Naive thymus-derived CD4-positive, alpha-beta T cell (primary cell): ENCODE data around the gene KRTAP12-2. TPM values are rescaled to one million over a fixed set of nuclear protein-coding genes. Genes with fewer than 3 reads are reported as not detected.
"Not testable (repeated sequence)": the region's sequence is repeated elsewhere in the genome, so short reads cannot be mapped to it uniquely, and the experiment has no call there.

ENCODE experiments used
- ATAC-seq: fragments of 150-1000 bp; cut with Tn5 transposase; 2 replicates; pipeline ENCODE4 v1.10.0; 2021; ENCODE audit warnings: mild to moderate bottlenecking, moderate library complexity
- CTCF ChIA-PET: fragments of 350-600 bp; sonication (Branson Sonifier 250); formaldehyde crosslinking; loops from one replicate; lab custom pipeline; 2021; ENCODE audit warnings: antibody characterized with exemption; lab: Charles Lee
- POLR2A ChIA-PET: fragments of 350-600 bp; sonication (Branson Sonifier 250); formaldehyde crosslinking; loops from one replicate; lab custom pipeline; 2021; ENCODE audit warnings: antibody characterized with exemption, inconsistent platforms; lab: Charles Lee
- DNase-seq, 9 donors: peaks; one replicate each; pipeline versions ENCODE4 v3.0.0 to v3.0.0-alpha.2; 2020 to 2022; ENCODE audit warnings: mixed read lengths in 1 of 9
- H3K27ac ChIP-seq: one replicate; pipeline ENCODE4 v1.7.0; 2013; ENCODE audit warnings: mild to moderate bottlenecking, low read depth, low read length, moderate library complexity
- H3K27me3 ChIP-seq, 2 donors: one replicate each; pipeline ENCODE4 v1.7.0; 2013; ENCODE audit warnings: low read length in 2 of 2, mild to moderate bottlenecking in 2 of 2, moderate library complexity in 2 of 2; ENCODE audit not compliant: control insufficient read depth in 2 of 2, insufficient read depth in 2 of 2
- H3K36me3 ChIP-seq, 3 experiments: 1 replicate in 2 of 3; 2 replicates in 1 of 3; pipeline ENCODE4 v1.7.0; 2013; ENCODE audit warnings: low read length in 3 of 3, mild to moderate bottlenecking in 3 of 3, moderate library complexity in 1 of 3; ENCODE audit not compliant: insufficient read depth in 3 of 3, control insufficient read depth in 2 of 3
- H3K4me1 ChIP-seq, 2 donors: one replicate each; pipeline ENCODE4 v1.7.0; 2013; ENCODE audit warnings: low read length in 2 of 2, mild to moderate bottlenecking in 2 of 2, moderate library complexity in 1 of 2; ENCODE audit not compliant: control insufficient read depth in 2 of 2, insufficient read depth in 2 of 2
- H3K4me3 ChIP-seq: 2 replicates; pipeline ENCODE4 v1.7.0; 2013; ENCODE audit warnings: mild to moderate bottlenecking, low read length
- H3K9me3 ChIP-seq, 3 experiments: 1 replicate in 2 of 3; 2 replicates in 1 of 3; pipeline ENCODE4 v1.7.0; 2013; ENCODE audit warnings: low read length in 3 of 3; ENCODE audit not compliant: control insufficient read depth in 2 of 3
- H3K27ac Mint-ChIP-seq, 9 donors: one replicate each; pipeline ENCODE4 v1.8.0; 2020 to 2022; ENCODE audit warnings: mixed read lengths in 9 of 9, mild to moderate bottlenecking in 8 of 9, moderate library complexity in 5 of 9, inconsistent platforms in 2 of 9
- H3K27me3 Mint-ChIP-seq, 5 donors: one replicate each; pipeline ENCODE4 v1.8.0; 2021 to 2022; ENCODE audit warnings: mixed read lengths in 5 of 5, mild to moderate bottlenecking in 1 of 5
- H3K36me3 Mint-ChIP-seq, 5 donors: one replicate each; pipeline ENCODE4 v1.8.0; 2020 to 2022; ENCODE audit warnings: mixed read lengths in 5 of 5, mild to moderate bottlenecking in 3 of 5, inconsistent platforms in 1 of 5
- H3K4me1 Mint-ChIP-seq, 7 donors: one replicate each; pipeline ENCODE4 v1.8.0; 2020 to 2022; ENCODE audit warnings: mixed read lengths in 7 of 7, mild to moderate bottlenecking in 3 of 7, inconsistent platforms in 1 of 7
- H3K4me3 Mint-ChIP-seq, 10 donors: one replicate each; pipeline ENCODE4 v1.8.0; 2020 to 2022; ENCODE audit warnings: mild to moderate bottlenecking in 10 of 10, mixed read lengths in 10 of 10, moderate library complexity in 6 of 10, inconsistent platforms in 2 of 10
- H3K9me3 Mint-ChIP-seq, 11 donors: one replicate each; pipeline ENCODE4 v1.8.0; 2020 to 2022; ENCODE audit warnings: mixed read lengths in 11 of 11, mild to moderate bottlenecking in 4 of 11, inconsistent platforms in 1 of 11, moderate library complexity in 1 of 11
- intact Hi-C, 2 donors: fragments of 100-400 bp; cut with micrococcal nuclease; formaldehyde crosslinking; loops; one replicate each; pipeline ENCODE4 v1.15.1; 2023
- polyA plus RNA-seq, 2 donors: library from polyadenylated mRNA; unstranded; fragments of 300-500 nt; fragmentation: Illumina TruSeq; gene quantifications; one replicate each; pipeline ENCODE4 v1.2.3, GENCODE V29; 2021
- total RNA-seq, 6 experiments: library from RNA in 5 of 6; stranded (reverse) in 5 of 6; gene quantifications; 1 replicate in 5 of 6; 2 replicates in 1 of 6; pipeline ENCODE4 v1.2.3 and lab custom pipeline; 2021 to 2026

KRTAP12-2 gene
- total and polyA plus RNA-seq, 7 experiments from 2014 or later = not detected

- Mint-ChIP-seq H3K4me1 (peaks cover 0 to 10% (median 7%) of the 10 kb centered on the region in 7 donors), H3K9me3 (peaks cover 10 to 49% (median 31%) of the 10 kb centered on the region in 11 donors), H3K27me3 (peaks cover 0 to 12% (median 5%) of the 10 kb centered on the region in 5 donors), H3K4me3 (no peak overlapping the region), H3K36me3 (peaks cover 10 to 28% (median 18%) of the 10 kb centered on the region in 5 donors), H3K27ac (peak overlapping the region in 2 of 9 donors; percentile 16 to 45)
- Histone ChIP-seq H3K4me3 (no peak overlapping the region), H3K27ac (no peak overlapping the region), H3K36me3 (no peaks in the 10 kb centered on the region), H3K9me3 (peaks cover 0 to 23% (median 9%) of the 10 kb centered on the region in 3 experiments), H3K27me3 (no peaks in the 10 kb centered on the region), H3K4me1 (no peaks in the 10 kb centered on the region)
- no peak for DNase-seq
- ATAC-seq = no peak
- ChIA-PET CTCF (no interaction called here), POLR2A (interaction anchor here (0.8 to 1.6 kb wide), 3 partner anchors 9 to 23 kb away, joined by 3 to 6 read pairs (median 4); partner anchors contain the start of gene KRTAP12-3)
- intact Hi-C loops = no loop called here
These were observed 21.8 kb downstream of the KRTAP12-2 start for GRCh38 chr21:44644878-44645277.

- Histone ChIP-seq H3K27ac (no peak overlapping the region), H3K4me1 (no peaks in the 10 kb centered on the region), H3K9me3 (peaks cover 0 to 23% (median 9%) of the 10 kb centered on the region in 3 experiments), H3K36me3 (no peaks in the 10 kb centered on the region), H3K4me3 (no peak overlapping the region), H3K27me3 (no peaks in the 10 kb centered on the region)
- Mint-ChIP-seq H3K36me3 (peaks cover 10 to 28% (median 18%) of the 10 kb centered on the region in 5 donors), H3K27me3 (peaks cover 0 to 14% (median 5%) of the 10 kb centered on the region in 5 donors), H3K9me3 (peaks cover 10 to 51% (median 31%) of the 10 kb centered on the region in 11 donors), H3K27ac (no peak overlapping the region), H3K4me3 (no peak overlapping the region), H3K4me1 (peaks cover 0 to 10% (median 7%) of the 10 kb centered on the region in 7 donors)
- ChIA-PET POLR2A (no interaction called here), CTCF (no interaction called here)
- intact Hi-C loops = no loop called here
- DNase-seq (no peak), ATAC-seq (no peak)
These were observed 22.9 kb downstream of the KRTAP12-2 start for GRCh38 chr21:44643741-44644310.

- Histone ChIP-seq H3K27ac (no peak overlapping the region), H3K4me3 (no peak overlapping the region), H3K9me3 (peaks cover 0 to 23% (median 9%) of the 10 kb centered on the region in 3 experiments), H3K4me1 (no peaks in the 10 kb centered on the region), H3K36me3 (no peaks in the 10 kb centered on the region), H3K27me3 (no peaks in the 10 kb centered on the region)
- no peak overlapping the region for H3K4me3 Mint-ChIP-seq
- CTCF ChIA-PET = no interaction called here
- peaks cover 0 to 14% (median 8%) of the 10 kb centered on the region in 5 donors for H3K27me3 Mint-ChIP-seq
- POLR2A ChIA-PET = no interaction called here
- intact Hi-C loops = no loop called here
- H3K27ac Mint-ChIP-seq = peak overlapping the region in 1 of 9 donors; percentile 62
- no peak for DNase-seq
- peaks cover 0 to 6% (median 1%) of the 10 kb centered on the region in 7 donors for H3K4me1 Mint-ChIP-seq
- ATAC-seq = no peak
- H3K9me3 Mint-ChIP-seq = peaks cover 10 to 49% (median 31%) of the 10 kb centered on the region in 11 donors
- H3K36me3 Mint-ChIP-seq = peaks cover 10 to 28% (median 15%) of the 10 kb centered on the region in 5 donors
These were observed 26.0 kb downstream of the KRTAP12-2 start for GRCh38 chr21:44640761-44641160.

- Histone ChIP-seq H3K4me1 (no peaks in the 10 kb centered on the region), H3K9me3 (peaks cover 0 to 18% (median 3%) of the 10 kb centered on the region in 3 experiments), H3K4me3 (no peak overlapping the region), H3K36me3 (no peaks in the 10 kb centered on the region), H3K27me3 (no peaks in the 10 kb centered on the region), H3K27ac (no peak overlapping the region)
- ChIA-PET CTCF (no interaction called here), POLR2A (no interaction called here)
- Mint-ChIP-seq H3K4me3 (no peak overlapping the region), H3K27me3 (peaks cover 0 to 14% (median 8%) of the 10 kb centered on the region in 5 donors), H3K36me3 (peaks cover 3 to 19% (median 11%) of the 10 kb centered on the region in 5 donors), H3K4me1 (peaks cover 0 to 6% (median 0%) of the 10 kb centered on the region in 7 donors), H3K9me3 (peaks cover 10 to 40% (median 20%) of the 10 kb centered on the region in 11 donors), H3K27ac (no peak overlapping the region)
- no peak for ATAC-seq
- intact Hi-C loops = loop anchor here in 1 of 2 donors (2.0 kb wide), 1 partner anchor 48 kb away; no protein-coding TSS in a partner anchor
- no peak for DNase-seq
These were observed 27.4 kb downstream of the KRTAP12-2 start for GRCh38 chr21:44639331-44639655.

GRCh38 chr21:44638506-44639330 is 28.0 kb downstream of the KRTAP12-2 start:
- H3K4me1 ChIP-seq, H3K27me3 ChIP-seq, ATAC-seq, CTCF ChIA-PET, DNase-seq, POLR2A ChIA-PET, H3K4me3 Mint-ChIP-seq, H3K36me3 ChIP-seq, H3K27ac ChIP-seq, H3K27ac Mint-ChIP-seq, H3K4me1 Mint-ChIP-seq, H3K4me3 ChIP-seq: not testable (repeated sequence)
- Mint-ChIP-seq H3K36me3 (peaks cover 0 to 15% (median 9%) of the 10 kb centered on the region in 5 donors), H3K27me3 (peaks cover 0 to 20% (median 8%) of the 10 kb centered on the region in 5 donors), H3K9me3 (peaks cover 10 to 37% (median 17%) of the 10 kb centered on the region in 11 donors)
- intact Hi-C loops = loop anchor here in 1 of 2 donors (2.0 kb wide), 1 partner anchor 48 kb away; no protein-coding TSS in a partner anchor
- H3K9me3 ChIP-seq = peaks cover 0 to 13% (median 3%) of the 10 kb centered on the region in 3 experiments

- H3K36me3 ChIP-seq, DNase-seq, ATAC-seq, H3K4me1 ChIP-seq, H3K4me3 Mint-ChIP-seq, H3K4me1 Mint-ChIP-seq, H3K27me3 ChIP-seq, H3K4me3 ChIP-seq, H3K27ac ChIP-seq, POLR2A ChIA-PET, H3K9me3 ChIP-seq: not testable (repeated sequence)
- Mint-ChIP-seq H3K36me3 (peaks cover 0 to 14% (median 9%) of the 10 kb centered on the region in 5 donors), H3K27me3 (peaks cover 0 to 26% (median 8%) of the 10 kb centered on the region in 5 donors), H3K27ac (peak overlapping the region in 1 of 9 donors; percentile 43), H3K9me3 (peaks cover 10 to 38% (median 15%) of the 10 kb centered on the region in 11 donors)
- CTCF ChIA-PET = interaction anchor here (1.2 kb wide), 1 partner anchor 9 kb away, joined by 3 read pairs; the partner anchor contains the start of gene KRTAP10-11
- intact Hi-C loops = loop anchor here in 1 of 2 donors (2.0 kb wide), 1 partner anchor 47 kb away; no protein-coding TSS in a partner anchor
These were observed 28.8 kb downstream of the KRTAP12-2 start for GRCh38 chr21:44637851-44638348.
